Vagina (tissue), 2 donors: Measurements from ENCODE around the gene IFNW1.

Source experiments
- CTCF ChIP-seq, 3 experiments: fragments of 450-650 bp in 2 of 3; fragments of 200-600 bp in 1 of 3; sonication (generic) in 1 of 3; IDR thresholded peaks; one replicate each; pipeline ENCODE4 v1.5.1; 2017 to 2019; ENCODE audit warnings: antibody characterized with exemption in 3 of 3, mild to moderate bottlenecking in 2 of 3, moderate library complexity in 2 of 3
- POLR2A ChIP-seq, 2 donors: fragments of 450-650 bp; IDR thresholded peaks; one replicate each; pipeline ENCODE4 v1.6.1; 2017; ENCODE audit warnings: antibody characterized with exemption in 2 of 2, mild to moderate bottlenecking in 2 of 2, moderate library complexity in 2 of 2

GRCh38 chr9:21114311-21114710 is 27.3 kb downstream of the IFNW1 start:
- no peak for TF ChIP-seq CTCF (IDR thresholded peaks at IDR 0.05)
- TF ChIP-seq POLR2A (IDR thresholded peaks at IDR 0.05) = no peak
